Right lobe of liver (tissue), 4 donors: ENCODE data around the gene OR52M1.

ENCODE experiments used
- POLR2A ChIP-seq: fragments of 450-650 bp; IDR thresholded peaks from one replicate; pipeline ENCODE4 v1.6.1; 2017; ENCODE audit warnings: antibody characterized with exemption, mild to moderate bottlenecking
- TF ChIP-seq, protein P1 (sequence below), 4 donors: fragments of 200-600 bp in 3 of 4; fragments of 450-650 bp in 1 of 4; IDR thresholded peaks; one replicate each; pipeline versions ENCODE4 v1.5.1 to v1.8.0; 2016 to 2022; ENCODE audit warnings: antibody characterized with exemption in 4 of 4, mild to moderate bottlenecking in 2 of 4
- donor health status: DM: no; HTN: no; CAD: no.
- donor health status: DM: no; HTN: no; CAD: no.
- donor health status: DM: no; HTN: yes; CAD: no.

DNA sequence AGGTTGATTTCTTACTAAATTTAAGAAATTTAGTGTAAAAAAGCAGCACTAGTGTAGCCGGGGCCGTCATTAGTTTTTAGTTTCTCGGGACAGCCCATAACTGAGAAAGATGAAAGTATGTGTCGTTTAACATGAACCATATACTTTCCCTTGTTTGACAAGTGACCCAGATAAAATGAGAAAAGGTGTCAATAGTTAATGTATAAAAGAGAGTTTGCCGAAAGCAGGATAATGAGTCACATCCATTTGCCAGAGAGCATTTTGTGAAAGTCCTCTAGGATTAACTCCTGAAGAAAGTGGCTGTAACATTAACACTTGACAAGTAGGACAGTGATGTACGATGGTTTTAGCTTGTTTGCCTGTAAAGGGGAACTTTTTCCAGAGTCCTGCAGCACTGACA, 49.0 kb upstream of the OR52M1 start:
- TF ChIP-seq, protein P1, sequence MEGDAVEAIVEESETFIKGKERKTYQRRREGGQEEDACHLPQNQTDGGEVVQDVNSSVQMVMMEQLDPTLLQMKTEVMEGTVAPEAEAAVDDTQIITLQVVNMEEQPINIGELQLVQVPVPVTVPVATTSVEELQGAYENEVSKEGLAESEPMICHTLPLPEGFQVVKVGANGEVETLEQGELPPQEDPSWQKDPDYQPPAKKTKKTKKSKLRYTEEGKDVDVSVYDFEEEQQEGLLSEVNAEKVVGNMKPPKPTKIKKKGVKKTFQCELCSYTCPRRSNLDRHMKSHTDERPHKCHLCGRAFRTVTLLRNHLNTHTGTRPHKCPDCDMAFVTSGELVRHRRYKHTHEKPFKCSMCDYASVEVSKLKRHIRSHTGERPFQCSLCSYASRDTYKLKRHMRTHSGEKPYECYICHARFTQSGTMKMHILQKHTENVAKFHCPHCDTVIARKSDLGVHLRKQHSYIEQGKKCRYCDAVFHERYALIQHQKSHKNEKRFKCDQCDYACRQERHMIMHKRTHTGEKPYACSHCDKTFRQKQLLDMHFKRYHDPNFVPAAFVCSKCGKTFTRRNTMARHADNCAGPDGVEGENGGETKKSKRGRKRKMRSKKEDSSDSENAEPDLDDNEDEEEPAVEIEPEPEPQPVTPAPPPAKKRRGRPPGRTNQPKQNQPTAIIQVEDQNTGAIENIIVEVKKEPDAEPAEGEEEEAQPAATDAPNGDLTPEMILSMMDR (IDR thresholded peaks at IDR 0.05): no peak
- TF ChIP-seq POLR2A: no peak
